Stimulated activated CD8-positive, alpha-beta memory T cell treated with anti-CD3 and anti-CD28 coated beads, Interleukin-2, amount 100 ng/mL, for 48 hours (primary cell): ENCODE results near the gene IGFBP1.

ENCODE experiments used
- DNase-seq, 2 donors: peaks; one replicate each; pipeline ENCODE4 v3.0.0-alpha.2; 2020; ENCODE audit warnings: low read depth in 2 of 2

IGFBP1 gene

GRCh38 chr7:45937862-45938261, 49.6 kb downstream of the IGFBP1 start:
- no peak for DNase-seq

GRCh38 chr7:45938626-45939302, 50.5 kb downstream of the IGFBP1 start:
- DNase-seq = no peak

DNA sequence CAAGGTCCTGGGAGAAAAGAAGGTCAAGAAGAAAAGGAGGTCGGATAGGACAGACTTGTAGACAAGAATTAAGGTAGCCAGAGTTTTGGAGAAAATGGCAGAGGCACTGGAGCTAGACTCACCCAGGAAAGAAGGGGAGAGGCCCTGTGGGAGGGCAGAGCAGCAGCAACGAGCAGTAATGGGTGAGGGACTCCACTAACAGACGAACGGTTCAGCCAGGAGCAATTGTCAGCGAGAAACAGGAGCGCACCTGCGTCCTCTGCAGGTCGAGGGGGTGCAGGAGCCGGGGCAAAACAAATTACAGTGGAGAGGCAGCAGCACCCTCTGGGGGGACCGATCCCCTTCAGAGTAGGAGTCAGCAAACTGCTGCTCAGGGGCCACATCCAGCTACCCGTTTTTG, 51.3 kb downstream of the IGFBP1 start:
- no peak for DNase-seq

DNA sequence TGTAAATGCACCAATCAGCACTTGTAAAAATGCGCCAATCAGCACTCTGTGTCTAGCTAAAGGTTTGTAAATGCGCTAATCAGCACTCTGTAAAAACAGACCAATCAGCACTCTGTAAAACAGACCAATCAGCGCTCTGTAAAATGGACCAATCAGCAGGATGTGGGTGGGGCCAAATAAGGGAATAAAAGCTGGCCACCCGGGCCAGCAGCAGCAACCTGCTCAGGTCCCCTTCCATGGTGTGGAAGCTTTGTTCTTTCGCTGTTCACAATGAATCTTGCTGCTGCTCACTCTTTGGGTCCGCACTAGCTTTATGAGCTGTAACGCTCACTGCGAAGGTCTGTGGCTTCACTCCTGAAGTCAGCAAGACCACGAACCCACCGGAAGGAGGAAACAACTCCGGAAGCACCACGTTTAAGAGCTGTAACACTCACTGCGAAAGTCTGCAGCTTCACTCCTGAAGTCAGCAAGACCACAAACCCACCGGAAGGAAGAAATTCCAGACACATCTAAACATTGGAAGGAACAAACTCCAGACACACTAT, 52.0 kb downstream of the IGFBP1 start:
- peak in 1 of 2 donors; percentile 20 for DNase-seq

DNA sequence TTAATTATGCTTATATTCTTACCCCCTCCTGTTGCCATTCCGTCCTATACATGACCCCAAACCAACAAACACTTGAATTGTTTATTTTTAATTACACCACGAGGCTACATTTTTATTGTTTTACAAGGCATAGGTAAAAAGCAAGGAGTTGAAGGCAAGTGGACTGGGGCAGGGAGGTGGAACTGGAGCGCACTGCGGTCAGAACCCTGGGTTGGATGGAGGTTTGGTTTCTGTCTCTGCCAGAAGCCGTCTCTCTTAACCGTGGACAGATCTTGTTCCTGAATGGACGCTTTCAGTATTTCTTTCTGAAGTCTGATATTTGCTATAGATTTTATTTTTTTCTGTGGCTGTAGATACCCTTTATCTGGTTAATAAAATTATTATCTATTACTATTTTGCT, 52.7 kb downstream of the IGFBP1 start:
- DNase-seq = no peak
